ENCODE data around the gene CTDNEP1.
A peak's percentile ranks its signal among the peaks of the same experiment; 100 is the strongest.

The CTDNEP1 gene

DNA sequence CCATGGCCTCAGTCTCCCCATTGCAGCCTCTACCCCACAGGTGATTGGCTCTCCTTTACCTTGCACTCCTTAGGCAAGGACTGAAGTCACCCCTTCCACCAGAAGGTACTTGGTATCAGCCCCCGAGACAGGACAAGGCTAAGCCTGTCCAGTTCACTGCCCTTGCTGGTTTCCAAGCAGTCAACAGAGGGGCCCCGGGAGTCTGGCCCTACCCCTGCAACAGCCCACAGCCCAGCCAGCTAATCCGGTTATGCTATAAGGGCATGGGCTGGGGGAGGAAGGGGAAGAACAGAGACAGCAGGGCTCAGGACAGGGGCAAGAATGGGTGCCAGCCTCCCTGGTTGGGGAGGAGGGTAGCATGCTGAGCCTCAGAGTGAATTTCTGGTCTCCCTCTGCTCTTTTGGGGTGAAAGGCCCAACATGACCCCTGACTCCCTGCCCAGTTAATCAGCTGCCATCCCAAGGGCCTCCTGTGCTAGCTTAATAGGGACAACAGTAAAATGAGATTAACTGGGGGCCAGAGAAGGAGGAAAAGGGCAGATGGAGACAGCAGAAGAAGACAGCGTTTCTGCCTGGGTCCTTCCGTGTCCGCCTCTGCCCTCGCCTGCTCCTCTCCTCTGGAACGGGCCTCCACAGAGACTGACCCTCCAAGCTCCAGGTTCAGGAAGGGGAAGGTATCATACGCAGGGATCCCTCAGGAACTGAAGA, 42.6 kb downstream of the CTDNEP1 start:
- Histone ChIP-seq H4K12ac (ENCODE audit: low read depth, low read length) (no peak overlapping the region), H2BK5ac (ENCODE audit: low read depth, low read length, poor library complexity) (no peak overlapping the region), H2BK120ac (ENCODE audit: insufficient read depth, low read length, poor library complexity) (no peak overlapping the region), H3K9me3 (ENCODE audit: insufficient read depth, low read depth, low read length) (peaks cover 4% of the 10 kb centered on the region), H3K4me1 (ENCODE audit: control insufficient read depth in 1 of 2, insufficient read depth in 2 of 2, low read length in 2 of 2) (peaks cover 19 to 20% of the 10 kb centered on the region in 2 experiments), H3K14ac (ENCODE audit: low read length) (no peak overlapping the region), H3K9ac (ENCODE audit: low read length) (no peak overlapping the region), H2BK12ac (ENCODE audit: low read length) (no peak overlapping the region), H4K91ac (ENCODE audit: low read depth, low read length) (no peak overlapping the region), H3K4me3 (ENCODE audit: low read depth, low read length) (no peak overlapping the region), H2AK5ac (ENCODE audit: low read length) (no peak overlapping the region), H3K36me3 (ENCODE audit: control insufficient read depth in 1 of 2, insufficient read depth in 2 of 2, low read length in 2 of 2) (peaks cover 3% of the 10 kb centered on the region in 2 experiments), H2AFZ (ENCODE audit: insufficient read depth, low read length, poor library complexity) (no peak overlapping the region), H3K4ac (ENCODE audit: low read depth, low read length) (no peak overlapping the region), H3K18ac (ENCODE audit: low read length) (no peak overlapping the region), H3K4me2 (ENCODE audit: low read length) (no peak overlapping the region), H3K79me2 (ENCODE audit: control insufficient read depth, insufficient read depth, low read length, poor library complexity) (peaks cover 1% of the 10 kb centered on the region), H4K8ac (ENCODE audit: low read depth, low read length) (no peak overlapping the region), H3K27me3 (ENCODE audit: insufficient read depth, low read length) (no peaks in the 10 kb centered on the region), H3K27ac (ENCODE audit: low read depth, low read length) (no peak overlapping the region), H3K23ac (ENCODE audit: low read length) (no peak overlapping the region), H3K79me1 (ENCODE audit: low read length) (peaks cover 2% of the 10 kb centered on the region)
- WGBS (ENCODE audit: extremely low coverage, insufficient coverage, insufficient read length): no CpG with 5 or more reads among the region's 9 CpGs
- DNase-seq: no peak

DNA sequence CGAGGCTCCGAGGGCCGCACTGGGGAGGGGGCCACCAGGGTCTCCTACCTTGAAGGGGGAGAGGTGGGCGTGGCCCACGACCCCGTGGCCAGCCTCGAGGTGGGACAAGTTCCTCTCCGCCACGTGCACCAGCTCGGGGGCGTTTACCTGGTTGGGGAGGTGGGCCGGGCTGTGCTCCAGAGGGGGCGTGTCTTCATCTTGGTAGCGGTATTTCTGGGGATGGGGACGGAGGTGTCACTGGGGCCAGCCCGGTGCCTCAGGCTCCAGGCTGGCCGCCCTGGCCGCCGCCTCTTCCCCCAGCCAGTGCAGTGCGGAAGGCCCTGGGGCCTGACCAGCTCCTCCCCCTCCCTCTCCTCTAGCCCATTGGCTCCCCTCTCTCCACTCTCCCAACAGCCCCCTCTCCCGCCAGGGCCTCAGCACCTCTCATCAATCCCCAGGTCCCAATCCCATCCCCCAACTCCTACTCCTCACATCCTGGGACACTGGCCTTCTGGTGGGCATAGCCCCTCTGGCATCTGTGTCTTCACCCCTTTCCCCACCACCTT, 43.4 kb downstream of the CTDNEP1 start:
- WGBS (ENCODE audit: extremely low coverage, insufficient coverage, insufficient read length): no CpG with 5 or more reads among the region's 21 CpGs
- no peaks in the 10 kb centered on the region for H3K27me3 ChIP-seq (ENCODE audit: insufficient read depth, low read length)

DNA sequence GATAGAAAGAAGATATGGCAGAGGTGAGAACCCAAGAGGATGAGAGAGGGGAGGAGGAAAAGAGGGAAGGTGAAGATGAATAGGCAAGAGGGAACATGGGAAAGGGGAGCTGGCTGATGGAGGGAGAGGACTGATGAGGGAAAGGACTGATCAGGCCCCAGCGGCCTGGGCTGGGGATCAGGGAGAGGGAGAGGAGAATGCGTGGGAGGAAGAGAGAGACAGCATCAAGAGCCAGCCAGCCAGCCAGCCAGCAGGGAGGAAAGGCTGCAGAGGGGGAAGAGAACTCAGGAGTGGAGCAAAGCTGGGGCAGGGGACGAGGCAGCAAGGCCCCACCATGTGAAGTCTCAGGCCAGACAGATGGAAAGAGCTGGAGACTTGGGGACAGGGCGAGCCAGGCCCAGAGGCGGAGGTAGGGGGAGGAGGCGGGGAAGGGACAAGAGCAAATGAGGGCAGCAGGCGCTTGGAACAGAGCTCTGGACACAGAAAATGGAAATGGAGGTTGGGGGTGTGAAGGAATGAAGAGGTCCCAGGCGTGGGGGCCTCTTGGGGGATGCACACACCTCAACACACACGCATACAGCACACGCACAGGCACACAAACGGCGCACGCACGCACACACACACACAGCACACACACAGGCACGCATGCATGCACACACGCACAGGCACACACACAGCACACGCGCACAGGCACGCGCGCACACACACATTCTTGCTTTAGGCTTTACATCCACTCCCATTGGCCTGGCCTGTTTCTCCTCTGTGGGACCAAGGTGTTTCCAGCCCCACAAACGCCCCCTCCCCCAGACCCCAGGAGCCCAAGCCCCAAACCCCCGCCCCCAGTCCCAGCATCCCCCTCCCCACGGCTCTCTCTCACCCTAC, 44.2 kb downstream of the CTDNEP1 start:
- no peak overlapping the region for H3K9ac ChIP-seq (ENCODE audit: low read length)
- no peak overlapping the region for H3K27ac ChIP-seq (ENCODE audit: low read depth, low read length)
- H3K79me2 ChIP-seq (ENCODE audit: control insufficient read depth, insufficient read depth, low read length, poor library complexity): peaks cover 1% of the 10 kb centered on the region
- H3K4ac ChIP-seq (ENCODE audit: low read depth, low read length): no peak overlapping the region
- DNase-seq: no peak
- H3K36me3 ChIP-seq (ENCODE audit: control insufficient read depth in 1 of 2, insufficient read depth in 2 of 2, low read length in 2 of 2): peaks cover 15 to 17% of the 10 kb centered on the region in 2 experiments
- H3K18ac ChIP-seq (ENCODE audit: low read length): no peak overlapping the region
- no peak overlapping the region for H2BK120ac ChIP-seq (ENCODE audit: insufficient read depth, low read length, poor library complexity)
- no peak overlapping the region for H3K14ac ChIP-seq (ENCODE audit: low read length)
- no peak overlapping the region for H2BK5ac ChIP-seq (ENCODE audit: low read depth, low read length, poor library complexity)
- no CpG with 5 or more reads among the region's 24 CpGs for WGBS (ENCODE audit: extremely low coverage, insufficient coverage, insufficient read length)
- H3K4me2 ChIP-seq (ENCODE audit: low read length): no peak overlapping the region
- H3K4me1 ChIP-seq (ENCODE audit: control insufficient read depth in 1 of 2, insufficient read depth in 2 of 2, low read length in 2 of 2): peaks cover 17% of the 10 kb centered on the region in 2 experiments
- no peak overlapping the region for H4K91ac ChIP-seq (ENCODE audit: low read depth, low read length)
- H3K23ac ChIP-seq (ENCODE audit: low read length): no peak overlapping the region
- peaks cover 4% of the 10 kb centered on the region for H3K9me3 ChIP-seq (ENCODE audit: insufficient read depth, low read depth, low read length)
- no peak overlapping the region for H2BK12ac ChIP-seq (ENCODE audit: low read length)
- H3K27me3 ChIP-seq (ENCODE audit: insufficient read depth, low read length): no peaks in the 10 kb centered on the region
- H3K4me3 ChIP-seq (ENCODE audit: low read depth, low read length): peak overlapping the region; percentile 49
- peaks cover 2% of the 10 kb centered on the region for H3K79me1 ChIP-seq (ENCODE audit: low read length)
- no peak overlapping the region for H2AFZ ChIP-seq (ENCODE audit: insufficient read depth, low read length, poor library complexity)
- no peak overlapping the region for H2AK5ac ChIP-seq (ENCODE audit: low read length)
- H4K12ac ChIP-seq (ENCODE audit: low read depth, low read length): no peak overlapping the region
- no peak overlapping the region for H4K8ac ChIP-seq (ENCODE audit: low read depth, low read length)

More for the DNA sequence above, 43.4 kb downstream of the CTDNEP1 start:
- Histone ChIP-seq H4K12ac (ENCODE audit: low read depth, low read length) (no peak overlapping the region), H3K18ac (ENCODE audit: low read length) (no peak overlapping the region), H3K4ac (ENCODE audit: low read depth, low read length) (no peak overlapping the region), H3K79me2 (ENCODE audit: control insufficient read depth, insufficient read depth, low read length, poor library complexity) (peaks cover 1% of the 10 kb centered on the region), H2BK5ac (ENCODE audit: low read depth, low read length, poor library complexity) (no peak overlapping the region), H3K4me2 (ENCODE audit: low read length) (no peak overlapping the region), H2AK5ac (ENCODE audit: low read length) (no peak overlapping the region), H3K14ac (ENCODE audit: low read length) (no peak overlapping the region), H2BK12ac (ENCODE audit: low read length) (no peak overlapping the region), H3K4me1 (ENCODE audit: control insufficient read depth in 1 of 2, insufficient read depth in 2 of 2, low read length in 2 of 2) (peaks cover 17% of the 10 kb centered on the region in 2 experiments), H4K91ac (ENCODE audit: low read depth, low read length) (no peak overlapping the region), H2BK120ac (ENCODE audit: insufficient read depth, low read length, poor library complexity) (no peak overlapping the region), H3K79me1 (ENCODE audit: low read length) (peaks cover 2% of the 10 kb centered on the region), H3K4me3 (ENCODE audit: low read depth, low read length) (no peak overlapping the region), H4K8ac (ENCODE audit: low read depth, low read length) (no peak overlapping the region), H3K27ac (ENCODE audit: low read depth, low read length) (no peak overlapping the region), H3K9me3 (ENCODE audit: insufficient read depth, low read depth, low read length) (peaks cover 4% of the 10 kb centered on the region), H3K23ac (ENCODE audit: low read length) (no peak overlapping the region), H2AFZ (ENCODE audit: insufficient read depth, low read length, poor library complexity) (no peak overlapping the region), H3K9ac (ENCODE audit: low read length) (no peak overlapping the region), H3K36me3 (ENCODE audit: control insufficient read depth in 1 of 2, insufficient read depth in 2 of 2, low read length in 2 of 2) (peaks cover 10 to 11% of the 10 kb centered on the region in 2 experiments)
- DNase-seq: no peak

DNA sequence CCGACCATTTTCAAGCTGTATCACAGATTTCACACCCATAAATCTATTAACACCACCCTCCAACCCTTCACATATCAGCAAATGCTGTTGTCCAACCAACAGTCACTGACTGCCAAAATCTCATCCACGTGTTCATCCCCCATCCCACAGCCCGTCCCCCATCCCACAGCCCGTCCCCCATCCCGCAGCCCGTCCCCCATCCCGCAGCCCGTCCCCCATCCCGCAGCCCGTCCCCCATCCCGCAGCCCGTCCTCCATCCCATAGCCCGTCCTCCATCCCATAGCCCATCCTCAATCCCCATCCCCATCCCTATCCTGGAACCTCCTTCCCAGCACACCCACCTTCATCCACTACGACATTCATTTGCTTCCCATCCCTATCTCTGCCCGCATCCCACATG, 46.0 kb downstream of the CTDNEP1 start:
- Histone ChIP-seq H3K18ac (ENCODE audit: low read length) (no peak overlapping the region), H3K9ac (ENCODE audit: low read length) (no peak overlapping the region), H3K4me3 (ENCODE audit: low read depth, low read length) (no peak overlapping the region), H3K27me3 (ENCODE audit: insufficient read depth, low read length) (no peaks in the 10 kb centered on the region), H2BK120ac (ENCODE audit: insufficient read depth, low read length, poor library complexity) (no peak overlapping the region), H3K9me3 (ENCODE audit: insufficient read depth, low read depth, low read length) (peaks cover 4% of the 10 kb centered on the region), H3K36me3 (ENCODE audit: control insufficient read depth in 1 of 2, insufficient read depth in 2 of 2, low read length in 2 of 2) (peaks cover 17 to 18% of the 10 kb centered on the region in 2 experiments), H3K79me1 (ENCODE audit: low read length) (peaks cover 2% of the 10 kb centered on the region), H3K4ac (ENCODE audit: low read depth, low read length) (no peak overlapping the region), H3K14ac (ENCODE audit: low read length) (no peak overlapping the region), H3K79me2 (ENCODE audit: control insufficient read depth, insufficient read depth, low read length, poor library complexity) (no peaks in the 10 kb centered on the region), H3K4me2 (ENCODE audit: low read length) (peak overlapping the region; percentile 54), H4K12ac (ENCODE audit: low read depth, low read length) (no peak overlapping the region), H3K23ac (ENCODE audit: low read length) (no peak overlapping the region), H2BK12ac (ENCODE audit: low read length) (no peak overlapping the region), H3K4me1 (ENCODE audit: control insufficient read depth in 1 of 2, insufficient read depth in 2 of 2, low read length in 2 of 2) (peaks cover 10 to 14% of the 10 kb centered on the region in 2 experiments), H2BK5ac (ENCODE audit: low read depth, low read length, poor library complexity) (no peak overlapping the region), H2AK5ac (ENCODE audit: low read length) (no peak overlapping the region), H4K8ac (ENCODE audit: low read depth, low read length) (no peak overlapping the region), H4K91ac (ENCODE audit: low read depth, low read length) (no peak overlapping the region), H3K27ac (ENCODE audit: low read depth, low read length) (no peak overlapping the region), H2AFZ (ENCODE audit: insufficient read depth, low read length, poor library complexity) (no peak overlapping the region)
- DNase-seq: no peak
- WGBS (ENCODE audit: extremely low coverage, insufficient coverage, insufficient read length): 100% methylated on average over 2 of the region's 15 CpGs

All from trophoblast cell (in vitro differentiated cells and primary cell).